GM12878 (cell line): ENCODE measurements around the gene TCF4.

Experiments
- BCL11A ChIP-seq: IDR thresholded peaks from 2 replicates; pipeline ENCODE4 v1.6.1; 2011; ENCODE audit warnings: low read depth, low read length
- EP300 ChIP-seq, 2 experiments: fragments of 150-350 bp in 1 of 2; IDR thresholded peaks; 2 replicates each; pipeline ENCODE4 v1.6.1; 2011 to 2012; ENCODE audit warnings: low read depth in 2 of 2, low read length in 2 of 2, borderline replicate concordance in 1 of 2, improper control_type of control experiment in 1 of 2, inconsistent platforms in 1 of 2; ENCODE audit not compliant: control insufficient read depth in 1 of 2
- EZH2 ChIP-seq: IDR thresholded peaks from 2 replicates; pipeline ENCODE4 v1.6.1; 2012; ENCODE audit warnings: low read depth, mild to moderate bottlenecking, control low read depth, inconsistent platforms, low read length, borderline replicate concordance; ENCODE audit not compliant: control insufficient read depth
- NFIC ChIP-seq: IDR thresholded peaks from 2 replicates; pipeline ENCODE4 v1.6.1; 2012; ENCODE audit warnings: low read depth, mild to moderate bottlenecking, inconsistent platforms, low read length, moderate library complexity
- NFYB ChIP-seq: IDR thresholded peaks from 2 replicates; pipeline ENCODE4 v1.6.1; 2011; ENCODE audit warnings: low read depth, mild to moderate bottlenecking, low read length, improper control_type of control experiment, moderate library complexity; ENCODE audit not compliant: insufficient read depth
- NR2C2 ChIP-seq: IDR thresholded peaks from 2 replicates; pipeline ENCODE4 v1.6.1; 2011; ENCODE audit warnings: borderline replicate concordance, low read depth; ENCODE audit not compliant: control insufficient read depth, insufficient read length
- SIN3A ChIP-seq: IDR thresholded peaks from 2 replicates; pipeline ENCODE4 v1.6.1; 2012; ENCODE audit warnings: low read depth, low read length, improper control_type of control experiment
- SREBF2 ChIP-seq: IDR thresholded peaks from 2 replicates; pipeline ENCODE4 v1.6.1; 2012; ENCODE audit warnings: mild to moderate bottlenecking, low read length
- YY1 ChIP-seq: IDR thresholded peaks from 2 replicates; pipeline ENCODE4 v1.6.1; 2011; ENCODE audit warnings: low read depth, mild to moderate bottlenecking, low read length
- ZBED1 ChIP-seq: IDR thresholded peaks from 2 replicates; pipeline ENCODE4 v1.6.1; 2016; ENCODE audit warnings: borderline replicate concordance
- ZNF274 ChIP-seq: IDR thresholded peaks from one replicate; pipeline ENCODE4 v1.8.0; 2011; ENCODE audit not compliant: insufficient read length, insufficient read depth
- TF ChIP-seq, protein P1 (sequence below), 3 experiments: IDR thresholded peaks in 2 of 3; conservative IDR thresholded peaks in 1 of 3; 2 replicates each; pipeline ENCODE4 v1.5.1; 2011; ENCODE audit warnings: low read depth in 3 of 3, low read length in 3 of 3, mild to moderate bottlenecking in 3 of 3, control low read depth in 2 of 3, moderate library complexity in 2 of 3, inconsistent platforms in 1 of 3, mixed read lengths in 1 of 3; ENCODE audit not compliant: control insufficient read depth in 2 of 3, insufficient read depth in 1 of 3; ENCODE audit errors: extremely low read depth in 1 of 3
- TF ChIP-seq, protein P2 (sequence below): IDR thresholded peaks from 2 replicates; pipeline ENCODE4 v1.6.1; 2011; ENCODE audit warnings: mild to moderate bottlenecking, low read depth, low read length, moderate library complexity; ENCODE audit not compliant: insufficient replicate concordance
- TF ChIP-seq, protein P3 (sequence below): IDR thresholded peaks from 2 replicates; pipeline ENCODE4 v1.6.1; 2011; ENCODE audit warnings: borderline replicate concordance, low read depth, mild to moderate bottlenecking, moderate library complexity, low read length; ENCODE audit not compliant: insufficient read depth, poor library complexity, severe bottlenecking

DNA sequence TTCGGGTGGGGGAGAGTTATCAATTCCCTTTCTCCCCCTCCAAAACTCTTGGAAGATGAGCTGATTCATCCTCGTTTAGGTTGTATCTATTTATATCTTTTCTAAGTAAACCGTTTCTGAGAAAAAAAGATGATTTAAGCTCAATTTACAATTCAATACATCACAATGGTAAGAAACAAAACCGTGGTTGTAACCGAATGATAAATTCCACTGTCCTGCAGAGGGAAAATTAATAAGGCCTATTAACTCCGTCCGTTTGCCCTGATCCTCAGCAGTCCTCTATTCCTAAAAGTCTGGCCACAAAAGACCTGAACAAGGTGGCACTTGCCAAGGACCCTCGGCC is 286.2 kb downstream of the TCF4 start:
- TF ChIP-seq ZBED1: no peak
- TF ChIP-seq, protein P1, sequence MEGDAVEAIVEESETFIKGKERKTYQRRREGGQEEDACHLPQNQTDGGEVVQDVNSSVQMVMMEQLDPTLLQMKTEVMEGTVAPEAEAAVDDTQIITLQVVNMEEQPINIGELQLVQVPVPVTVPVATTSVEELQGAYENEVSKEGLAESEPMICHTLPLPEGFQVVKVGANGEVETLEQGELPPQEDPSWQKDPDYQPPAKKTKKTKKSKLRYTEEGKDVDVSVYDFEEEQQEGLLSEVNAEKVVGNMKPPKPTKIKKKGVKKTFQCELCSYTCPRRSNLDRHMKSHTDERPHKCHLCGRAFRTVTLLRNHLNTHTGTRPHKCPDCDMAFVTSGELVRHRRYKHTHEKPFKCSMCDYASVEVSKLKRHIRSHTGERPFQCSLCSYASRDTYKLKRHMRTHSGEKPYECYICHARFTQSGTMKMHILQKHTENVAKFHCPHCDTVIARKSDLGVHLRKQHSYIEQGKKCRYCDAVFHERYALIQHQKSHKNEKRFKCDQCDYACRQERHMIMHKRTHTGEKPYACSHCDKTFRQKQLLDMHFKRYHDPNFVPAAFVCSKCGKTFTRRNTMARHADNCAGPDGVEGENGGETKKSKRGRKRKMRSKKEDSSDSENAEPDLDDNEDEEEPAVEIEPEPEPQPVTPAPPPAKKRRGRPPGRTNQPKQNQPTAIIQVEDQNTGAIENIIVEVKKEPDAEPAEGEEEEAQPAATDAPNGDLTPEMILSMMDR (IDR thresholded peaks at IDR 0.05 in 2 of 3, conservative IDR thresholded peaks at IDR 0.05 in 1 of 3; ENCODE audit: control insufficient read depth in 2 of 3, extremely low read depth in 1 of 3, insufficient read depth in 1 of 3, low read depth in 3 of 3, low read length in 3 of 3): no peak
- TF ChIP-seq, protein P2, sequence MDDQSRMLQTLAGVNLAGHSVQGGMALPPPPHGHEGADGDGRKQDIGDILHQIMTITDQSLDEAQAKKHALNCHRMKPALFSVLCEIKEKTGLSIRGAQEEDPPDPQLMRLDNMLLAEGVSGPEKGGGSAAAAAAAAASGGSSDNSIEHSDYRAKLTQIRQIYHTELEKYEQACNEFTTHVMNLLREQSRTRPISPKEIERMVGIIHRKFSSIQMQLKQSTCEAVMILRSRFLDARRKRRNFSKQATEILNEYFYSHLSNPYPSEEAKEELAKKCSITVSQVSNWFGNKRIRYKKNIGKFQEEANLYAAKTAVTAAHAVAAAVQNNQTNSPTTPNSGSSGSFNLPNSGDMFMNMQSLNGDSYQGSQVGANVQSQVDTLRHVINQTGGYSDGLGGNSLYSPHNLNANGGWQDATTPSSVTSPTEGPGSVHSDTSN: no peak
- no peak for TF ChIP-seq EZH2
- TF ChIP-seq SREBF2: no peak
- no peak for TF ChIP-seq SIN3A
- TF ChIP-seq YY1: no peak
- no peak for TF ChIP-seq BCL11A
- TF ChIP-seq ZNF274: no peak
- no peak for TF ChIP-seq NR2C2
- TF ChIP-seq NFYB: no peak
- TF ChIP-seq NFIC: no peak
- TF ChIP-seq, protein P3, sequence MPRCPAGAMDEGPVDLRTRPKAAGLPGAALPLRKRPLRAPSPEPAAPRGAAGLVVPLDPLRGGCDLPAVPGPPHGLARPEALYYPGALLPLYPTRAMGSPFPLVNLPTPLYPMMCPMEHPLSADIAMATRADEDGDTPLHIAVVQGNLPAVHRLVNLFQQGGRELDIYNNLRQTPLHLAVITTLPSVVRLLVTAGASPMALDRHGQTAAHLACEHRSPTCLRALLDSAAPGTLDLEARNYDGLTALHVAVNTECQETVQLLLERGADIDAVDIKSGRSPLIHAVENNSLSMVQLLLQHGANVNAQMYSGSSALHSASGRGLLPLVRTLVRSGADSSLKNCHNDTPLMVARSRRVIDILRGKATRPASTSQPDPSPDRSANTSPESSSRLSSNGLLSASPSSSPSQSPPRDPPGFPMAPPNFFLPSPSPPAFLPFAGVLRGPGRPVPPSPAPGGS: no peak
- no peak for TF ChIP-seq EP300 (IDR thresholded peaks at IDR 0.05; ENCODE audit: borderline replicate concordance in 1 of 2, control insufficient read depth in 1 of 2, low read depth in 2 of 2, low read length in 2 of 2)
